HL-60/S4 (cell line): ENCODE results near the gene PHIP.

Experiments
- in situ Hi-C: fragments of 300-500 bp; cut with MboI; formaldehyde crosslinking; loops from 2 replicates; pipeline ENCODE4 v1.14.3; 2022; ENCODE audit warnings: low sequenced_read_pairs

The PHIP gene

GRCh38 chr6:79071547-79071946, 6.5 kb downstream of the PHIP start:
- in situ Hi-C loops: no loop called here

- in situ Hi-C loops: no loop called here
Measured at GRCh38 chr6:79070206-79070825, 7.7 kb downstream of the PHIP start.

GRCh38 chr6:79066828-79067227, 11.2 kb downstream of the PHIP start:
- in situ Hi-C loops: no loop called here

GRCh38 chr6:79066330-79066729, 11.7 kb downstream of the PHIP start:
- in situ Hi-C loops: no loop called here

- in situ Hi-C loops: no loop called here
Measured at GRCh38 chr6:79065232-79065631, 12.8 kb downstream of the PHIP start.

- in situ Hi-C loops: no loop called here
Measured at GRCh38 chr6:79064635-79065034, 13.4 kb downstream of the PHIP start.

- in situ Hi-C loops: no loop called here
Measured at GRCh38 chr6:79062708-79063107, 15.3 kb downstream of the PHIP start.

GRCh38 chr6:79057746-79058145, 20.3 kb downstream of the PHIP start:
- in situ Hi-C loops: no loop called here

GRCh38 chr6:79056226-79056625, 21.8 kb downstream of the PHIP start:
- in situ Hi-C loops: no loop called here

- in situ Hi-C loops: no loop called here
Measured at GRCh38 chr6:79048611-79049010, 29.4 kb downstream of the PHIP start.

GRCh38 chr6:79047072-79047471, 31.0 kb downstream of the PHIP start:
- in situ Hi-C loops: no loop called here

GRCh38 chr6:79045966-79046365, 32.1 kb downstream of the PHIP start:
- in situ Hi-C loops: no loop called here

GRCh38 chr6:79042799-79043126, 35.3 kb downstream of the PHIP start:
- in situ Hi-C loops: no loop called here

GRCh38 chr6:79042088-79042798, 35.8 kb downstream of the PHIP start:
- in situ Hi-C loops: no loop called here

GRCh38 chr6:79040083-79040482, 38.0 kb downstream of the PHIP start:
- in situ Hi-C loops: no loop called here

GRCh38 chr6:79038061-79038460, 40.0 kb downstream of the PHIP start:
- in situ Hi-C loops: no loop called here

GRCh38 chr6:79034865-79035264, 43.2 kb downstream of the PHIP start:
- in situ Hi-C loops: no loop called here

GRCh38 chr6:79033279-79033678, 44.8 kb downstream of the PHIP start:
- in situ Hi-C loops: no loop called here

- in situ Hi-C loops: no loop called here
Measured at GRCh38 chr6:79031821-79032590, 46.0 kb downstream of the PHIP start.

GRCh38 chr6:79030511-79030910, 47.5 kb downstream of the PHIP start:
- in situ Hi-C loops: no loop called here

GRCh38 chr6:79030023-79030422, 48.0 kb downstream of the PHIP start:
- in situ Hi-C loops: no loop called here

GRCh38 chr6:79028641-79029314, 49.3 kb downstream of the PHIP start:
- in situ Hi-C loops: no loop called here
